HL-60/S4 (cell line): ENCODE measurements around the gene OR8K5.
"Not testable (repeated sequence)": the region's sequence is repeated elsewhere in the genome, so short reads cannot be mapped to it uniquely, and the experiment has no call there.

Source experiments
- in situ Hi-C: fragments of 300-500 bp; cut with MboI; formaldehyde crosslinking; loops from 2 replicates; pipeline ENCODE4 v1.14.3; 2022; ENCODE audit warnings: low sequenced_read_pairs

OR8K5 gene, protein sequence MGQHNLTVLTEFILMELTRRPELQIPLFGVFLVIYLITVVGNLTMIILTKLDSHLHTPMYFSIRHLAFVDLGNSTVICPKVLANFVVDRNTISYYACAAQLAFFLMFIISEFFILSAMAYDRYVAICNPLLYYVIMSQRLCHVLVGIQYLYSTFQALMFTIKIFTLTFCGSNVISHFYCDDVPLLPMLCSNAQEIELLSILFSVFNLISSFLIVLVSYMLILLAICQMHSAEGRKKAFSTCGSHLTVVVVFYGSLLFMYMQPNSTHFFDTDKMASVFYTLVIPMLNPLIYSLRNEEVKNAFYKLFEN

DNA sequence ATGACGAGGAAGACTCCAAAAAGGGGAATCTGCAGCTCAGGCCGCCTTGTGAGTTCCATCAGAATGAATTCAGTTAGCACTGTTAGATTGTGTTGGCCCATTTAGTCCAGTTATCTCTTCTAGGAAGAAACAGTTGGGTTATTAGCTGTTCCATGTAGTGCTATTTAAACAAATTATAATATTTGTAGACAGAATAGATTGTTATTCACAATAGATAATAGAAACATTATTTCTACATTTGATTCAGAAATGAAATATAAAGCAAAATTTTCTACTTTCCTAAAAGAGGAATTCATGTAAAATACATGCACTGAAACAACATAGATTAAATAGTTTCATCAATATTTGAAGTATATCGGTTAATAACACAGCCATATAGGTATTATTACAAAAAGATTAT is at the start of gene OR8K5:
Gene OR8K5, minus strand, starts transcription at position 101 of the 400 bp plus-strand sequence. Its CDS starts 0 bp downstream, at position 101.
- in situ Hi-C loops: no loop called here

DNA sequence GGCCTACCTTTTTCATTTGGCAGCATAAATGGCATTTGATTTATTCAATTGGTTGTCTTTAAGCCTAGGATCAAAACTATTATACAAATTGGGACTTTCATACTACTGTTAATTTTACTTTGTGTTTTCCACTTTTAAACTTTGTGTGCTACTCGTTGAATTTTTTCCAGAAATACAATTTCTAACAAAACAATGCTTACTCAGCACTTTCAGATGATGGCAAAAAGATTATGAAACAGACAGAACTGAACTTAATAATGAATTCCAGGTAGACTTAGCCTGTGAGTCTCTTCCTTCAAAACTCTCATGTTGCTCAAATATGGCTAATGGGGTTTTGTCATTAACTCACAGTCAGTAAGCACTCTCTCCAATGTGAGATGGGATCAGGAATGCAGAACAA is 47.7 kb upstream of the OR8K5 start:
- in situ Hi-C loops: no loop called here

DNA sequence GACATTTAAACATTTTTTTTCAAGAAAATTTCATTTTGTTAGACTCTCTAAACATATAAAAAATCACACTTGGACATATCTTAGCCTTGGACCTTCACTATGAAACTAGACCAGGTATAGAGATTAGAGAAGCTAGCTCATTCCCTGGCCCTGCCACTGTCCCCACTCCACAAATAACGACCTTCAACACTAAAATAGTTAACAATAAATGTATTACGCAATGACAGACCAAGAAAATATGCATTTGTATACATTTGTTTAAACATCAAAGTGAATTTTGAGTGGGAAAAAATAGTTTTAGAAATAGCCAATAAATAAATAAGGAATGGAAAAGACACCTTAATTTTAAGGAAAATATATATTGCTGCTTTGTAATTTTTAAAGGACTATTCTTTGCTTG is 37.2 kb upstream of the OR8K5 start:
- in situ Hi-C loops: no loop called here

DNA sequence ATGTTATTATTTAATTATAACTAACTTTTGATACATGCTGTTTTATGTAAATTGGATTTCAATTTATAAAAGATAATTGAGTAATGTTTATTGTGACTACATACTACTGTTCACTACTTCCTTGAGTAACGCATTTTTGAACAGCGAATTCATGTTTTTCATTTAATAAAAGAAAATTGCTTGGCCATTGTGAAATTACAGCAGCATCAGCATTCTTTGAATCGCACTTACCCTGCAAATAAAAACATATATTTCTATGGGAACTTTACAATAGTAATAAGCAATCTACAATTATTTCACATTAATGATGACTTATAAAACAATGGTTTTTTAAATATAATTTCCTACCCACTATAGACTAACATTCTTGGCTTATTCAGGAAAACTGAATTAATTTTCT is 36.6 kb upstream of the OR8K5 start:
- in situ Hi-C loops: no loop called here

DNA sequence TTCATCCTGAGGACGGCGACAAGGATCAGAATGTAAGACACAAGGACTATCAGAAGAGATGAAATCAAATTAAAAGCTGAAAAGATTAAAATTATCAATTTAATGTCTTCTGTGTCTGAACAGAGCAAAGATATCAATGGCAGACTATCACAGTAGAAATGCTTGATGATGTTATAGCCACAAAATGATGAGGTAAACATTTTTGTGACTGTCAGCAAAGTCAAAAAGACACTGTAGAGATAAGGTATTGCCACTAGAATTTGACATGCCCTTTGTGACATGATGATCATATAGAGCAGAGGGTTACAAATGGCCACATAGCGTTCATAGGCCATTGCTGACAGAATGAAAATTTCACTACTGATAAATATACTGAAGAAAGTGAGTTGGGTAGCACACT is 28.5 kb upstream of the OR8K5 start:
- in situ Hi-C loops: no loop called here

DNA sequence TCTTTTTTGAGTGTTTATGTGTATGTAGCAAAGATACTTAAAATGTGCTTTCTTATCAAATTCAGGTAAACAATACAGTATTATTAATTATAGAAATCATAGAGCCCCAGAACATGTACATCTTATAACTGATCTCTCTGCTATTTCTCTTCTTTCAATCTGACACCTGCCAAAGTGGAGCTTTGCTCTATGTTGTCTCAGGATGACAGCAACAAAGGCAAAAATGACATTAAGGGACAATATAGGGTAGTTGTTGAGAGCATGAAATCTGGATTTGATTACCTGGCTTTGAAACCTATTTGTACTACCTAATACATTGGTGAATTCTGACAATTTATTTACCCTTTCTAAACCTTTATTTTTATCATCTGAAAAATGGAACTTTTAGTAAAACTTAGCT is 23.3 kb upstream of the OR8K5 start:
- in situ Hi-C loops: no loop called here

DNA sequence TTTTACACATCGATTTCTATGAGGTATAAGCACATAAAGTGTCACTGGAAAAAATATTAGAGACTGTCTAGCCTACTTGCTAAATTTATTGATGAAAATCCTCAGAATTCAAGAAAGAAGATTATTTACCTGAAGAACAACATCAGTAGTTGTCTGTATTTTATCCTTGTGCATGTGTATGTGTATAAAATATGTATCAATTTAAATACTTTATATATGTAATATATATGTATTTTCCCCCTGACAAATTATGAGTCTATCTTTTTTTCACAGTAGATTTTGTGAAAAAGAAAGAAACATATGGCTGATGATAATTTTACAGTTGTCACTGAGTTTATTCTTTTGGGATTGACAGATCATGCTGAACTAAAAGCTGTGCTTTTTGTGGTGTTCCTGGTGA is 16.2 kb upstream of the OR8K5 start, which contains the start of gene OR5J2:
Gene OR5J2, plus strand, starts transcription at position 301 of the 400 bp plus-strand sequence. Its CDS starts 0 bp downstream, at position 301.
- in situ Hi-C loops: no loop called here

DNA sequence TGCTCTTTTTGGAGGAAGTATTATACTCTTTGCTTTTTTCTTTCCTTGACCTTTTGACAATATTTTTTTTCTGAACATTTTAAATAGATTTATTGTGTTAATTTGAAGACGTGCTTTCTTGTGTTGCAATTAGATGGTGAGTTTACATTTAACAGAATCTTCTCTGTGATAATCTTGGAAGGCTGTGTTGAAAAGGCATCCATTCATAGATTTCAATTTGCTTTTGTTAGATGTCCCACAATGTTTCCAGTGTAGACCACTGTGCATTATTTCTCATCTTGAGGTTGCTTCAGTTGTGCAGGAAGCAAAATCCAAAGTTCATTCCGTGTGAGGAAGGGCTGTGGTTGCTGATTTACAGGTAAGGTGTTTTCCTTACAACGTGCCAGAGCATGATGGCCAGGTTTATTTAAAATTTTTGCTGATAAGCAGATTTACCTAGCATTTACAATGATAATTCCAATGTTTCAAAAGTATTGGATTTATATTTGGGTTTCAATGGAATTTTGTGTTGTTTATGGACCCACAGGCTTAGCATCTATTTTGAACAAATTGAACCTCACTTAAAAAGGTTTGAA is 12.2 kb upstream of the OR8K5 start:
- in situ Hi-C loops: no loop called here

DNA sequence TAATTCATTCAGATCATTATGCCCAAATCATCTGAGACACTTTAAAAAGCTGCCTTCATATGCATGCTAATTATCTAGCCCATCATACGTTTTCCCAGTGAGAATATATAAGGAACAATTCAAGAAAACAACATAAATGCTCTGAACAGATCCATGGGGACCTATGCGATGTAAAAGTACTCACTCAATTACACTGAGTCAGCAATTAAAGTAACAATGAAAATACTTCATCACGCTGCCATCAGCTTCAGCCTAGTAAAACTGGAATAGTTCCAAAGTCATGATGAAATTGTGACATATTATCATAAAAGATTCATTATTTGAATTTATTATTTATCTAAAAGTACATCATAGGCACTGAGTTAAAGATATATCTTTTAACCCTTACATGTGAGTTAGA is 3.7 kb upstream of the OR8K5 start:
- in situ Hi-C loops: no loop called here

DNA sequence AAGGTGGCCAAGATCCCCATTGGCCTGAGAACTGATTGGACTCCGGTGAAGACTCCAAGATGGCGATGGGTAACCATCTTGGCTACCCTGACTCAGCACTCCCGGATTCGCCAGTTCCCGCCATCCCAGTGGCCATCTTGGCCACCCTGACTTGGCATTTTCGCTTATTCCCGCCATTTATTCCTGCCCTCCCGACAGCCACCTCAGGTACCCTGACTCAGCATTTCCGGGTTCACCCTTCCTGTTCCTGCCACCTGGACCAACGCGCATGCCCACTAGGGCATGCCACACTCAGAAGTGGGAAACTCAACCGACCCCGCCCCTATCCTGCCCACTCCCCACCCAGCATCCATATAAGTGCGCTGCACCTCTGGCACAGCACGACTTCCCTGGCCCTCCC is 7.8 kb downstream of the OR8K5 start:
- in situ Hi-C loops: no loop called here

DNA sequence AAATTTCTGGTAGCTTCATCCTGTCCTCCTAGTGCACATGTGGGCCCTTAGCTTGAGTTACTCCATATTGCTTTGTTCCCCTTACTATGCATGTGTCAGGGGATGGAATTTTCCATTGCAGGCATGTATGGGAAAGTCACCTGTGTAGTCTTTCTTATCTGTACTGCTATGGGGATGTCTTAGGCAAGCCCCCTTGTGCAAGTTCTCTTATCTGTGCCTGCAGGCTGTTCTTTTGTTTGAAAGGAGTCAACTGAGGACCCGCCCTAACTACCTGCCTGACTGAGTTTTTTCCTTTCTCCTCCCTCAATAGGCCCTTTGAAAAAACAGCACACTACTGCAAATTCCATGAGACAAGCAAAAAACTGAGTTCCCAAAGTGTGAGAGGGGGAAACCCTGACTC is 8.7 kb downstream of the OR8K5 start:
- in situ Hi-C loops: no loop called here

DNA sequence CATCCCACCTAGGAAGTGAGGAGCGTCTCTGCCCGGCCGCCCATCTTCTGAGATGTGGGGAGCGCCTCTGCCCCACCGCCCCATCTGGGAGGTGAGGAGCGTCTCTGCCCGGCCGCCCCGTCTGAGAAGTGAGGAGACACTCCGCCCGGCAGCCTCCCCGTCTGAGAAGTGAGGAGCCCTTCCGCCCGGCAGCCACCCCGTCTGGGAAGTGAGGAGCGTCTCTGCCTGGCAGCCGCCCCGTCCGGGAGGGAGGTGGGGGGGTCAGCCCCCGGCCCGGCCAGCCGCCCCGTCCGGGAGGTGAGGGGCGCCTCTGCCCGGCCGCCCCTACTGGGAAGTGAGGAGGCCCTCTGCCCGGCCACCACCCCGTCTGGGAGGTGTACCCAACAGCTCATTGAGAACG is 16.4 kb downstream of the OR8K5 start:
- in situ Hi-C loops: not testable (repeated sequence)

DNA sequence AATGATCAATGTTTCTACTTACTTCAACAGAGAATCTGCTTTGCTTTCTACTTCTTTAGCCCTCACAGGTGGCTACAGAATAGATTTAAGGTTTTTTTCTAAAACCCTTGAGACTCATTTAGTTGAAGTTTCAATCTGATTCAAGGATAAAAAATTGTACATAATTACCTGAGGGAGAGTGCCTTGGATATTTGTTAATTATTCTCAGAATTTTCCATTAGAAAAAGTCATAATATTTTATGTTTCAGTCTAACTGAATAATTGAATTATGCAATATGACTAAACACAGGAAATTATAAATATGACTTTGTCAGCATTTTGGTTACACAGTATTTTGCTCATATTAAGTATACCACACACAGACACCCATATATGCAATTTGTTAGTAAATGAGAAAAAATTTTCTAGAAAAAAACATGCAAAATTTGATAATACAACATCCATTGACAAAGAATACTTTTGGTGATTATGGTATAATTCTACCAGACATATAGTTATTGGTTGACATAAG is 19.9 kb downstream of the OR8K5 start, which contains the start of gene OR8J3:
Gene OR8J3, minus strand, starts transcription at position 51 of the 511 bp plus-strand sequence. CDS start 2,483 bp downstream, outside the sequence.
- in situ Hi-C loops: no loop called here

DNA sequence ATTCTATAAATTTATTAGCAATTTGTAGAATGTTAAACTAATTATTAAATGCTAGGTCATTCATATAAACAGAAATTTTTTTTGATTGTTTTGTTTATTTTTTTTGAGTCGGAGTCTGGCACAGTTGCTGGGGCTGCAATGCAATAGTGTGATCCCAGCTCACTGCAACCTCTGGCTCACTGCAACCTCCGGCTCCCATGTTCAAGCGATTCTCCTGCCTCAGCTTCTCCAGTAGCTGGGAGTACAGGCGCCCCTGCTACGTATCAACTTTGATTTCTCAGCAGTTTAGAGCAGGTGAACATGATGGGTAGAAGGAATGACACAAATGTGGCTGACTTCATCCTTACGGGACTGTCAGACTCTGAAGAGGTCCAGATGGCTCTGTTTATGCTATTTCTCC is 38.0 kb downstream of the OR8K5 start, which contains the start of gene OR8H3:
Gene OR8H3, plus strand, starts transcription at position 301 of the 400 bp plus-strand sequence. Its CDS starts 0 bp downstream, at position 301.
- in situ Hi-C loops: no loop called here
